GM20000 (cell line): ENCODE results near the gene PIM3.

Experiments
- DNase-seq: peaks from one replicate; pipeline ENCODE4 v3.0.0; 2012; ENCODE audit warnings: low spot score
- TF ChIP-seq, protein P1 (sequence below): IDR thresholded peaks from 2 replicates; pipeline ENCODE4 v1.5.1; 2012; ENCODE audit warnings: mild to moderate bottlenecking, control low read depth; ENCODE audit errors: extremely low read depth, missing control alignments

Gene PIM3

DNA sequence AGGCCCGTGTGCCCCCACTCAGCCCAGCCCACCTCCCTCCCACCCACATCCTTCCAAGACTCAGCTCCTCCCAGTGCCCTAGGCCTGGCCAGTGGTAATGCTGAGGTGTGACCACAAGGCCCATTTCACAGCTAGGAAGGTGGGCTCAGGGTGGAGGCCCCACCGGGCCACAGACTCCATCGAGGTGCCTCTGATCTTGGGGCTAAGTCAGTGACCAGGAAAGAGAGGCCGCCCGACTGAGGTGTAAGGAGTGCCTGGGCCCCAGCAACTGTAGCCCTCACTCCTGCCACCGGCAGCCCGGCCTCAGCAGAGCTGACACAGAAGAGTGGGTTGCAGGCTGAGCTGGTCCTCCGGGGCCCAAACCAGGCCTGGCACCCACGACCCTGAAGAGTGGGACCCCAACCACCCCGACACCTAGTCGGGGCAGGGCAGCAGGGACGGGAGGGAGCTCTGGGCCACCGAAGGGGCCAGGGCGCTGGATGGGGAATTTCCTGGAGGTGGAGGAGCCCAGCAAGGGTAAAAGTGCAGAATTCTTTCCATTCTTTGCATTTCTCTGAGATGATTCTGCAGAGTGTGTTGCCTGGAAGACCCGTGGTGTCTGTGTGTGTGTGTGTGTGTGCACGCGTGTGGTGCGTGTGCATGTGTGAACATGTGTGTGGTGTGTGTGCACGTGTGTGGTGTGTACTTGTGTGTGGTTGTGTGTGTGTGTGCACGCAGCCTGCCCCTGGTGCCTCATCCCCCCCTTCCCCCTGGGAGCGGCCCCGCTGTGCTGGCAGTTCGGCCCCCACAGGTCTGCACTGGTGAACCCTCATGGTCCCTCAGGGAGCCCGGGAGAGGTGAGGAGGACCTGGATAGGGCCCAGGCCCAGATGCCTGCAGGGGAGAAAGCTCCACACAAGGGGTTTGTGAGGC, 8.3 kb upstream of the PIM3 start:
- no peak for DNase-seq
- TF ChIP-seq, protein P1, sequence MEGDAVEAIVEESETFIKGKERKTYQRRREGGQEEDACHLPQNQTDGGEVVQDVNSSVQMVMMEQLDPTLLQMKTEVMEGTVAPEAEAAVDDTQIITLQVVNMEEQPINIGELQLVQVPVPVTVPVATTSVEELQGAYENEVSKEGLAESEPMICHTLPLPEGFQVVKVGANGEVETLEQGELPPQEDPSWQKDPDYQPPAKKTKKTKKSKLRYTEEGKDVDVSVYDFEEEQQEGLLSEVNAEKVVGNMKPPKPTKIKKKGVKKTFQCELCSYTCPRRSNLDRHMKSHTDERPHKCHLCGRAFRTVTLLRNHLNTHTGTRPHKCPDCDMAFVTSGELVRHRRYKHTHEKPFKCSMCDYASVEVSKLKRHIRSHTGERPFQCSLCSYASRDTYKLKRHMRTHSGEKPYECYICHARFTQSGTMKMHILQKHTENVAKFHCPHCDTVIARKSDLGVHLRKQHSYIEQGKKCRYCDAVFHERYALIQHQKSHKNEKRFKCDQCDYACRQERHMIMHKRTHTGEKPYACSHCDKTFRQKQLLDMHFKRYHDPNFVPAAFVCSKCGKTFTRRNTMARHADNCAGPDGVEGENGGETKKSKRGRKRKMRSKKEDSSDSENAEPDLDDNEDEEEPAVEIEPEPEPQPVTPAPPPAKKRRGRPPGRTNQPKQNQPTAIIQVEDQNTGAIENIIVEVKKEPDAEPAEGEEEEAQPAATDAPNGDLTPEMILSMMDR = no peak

DNA sequence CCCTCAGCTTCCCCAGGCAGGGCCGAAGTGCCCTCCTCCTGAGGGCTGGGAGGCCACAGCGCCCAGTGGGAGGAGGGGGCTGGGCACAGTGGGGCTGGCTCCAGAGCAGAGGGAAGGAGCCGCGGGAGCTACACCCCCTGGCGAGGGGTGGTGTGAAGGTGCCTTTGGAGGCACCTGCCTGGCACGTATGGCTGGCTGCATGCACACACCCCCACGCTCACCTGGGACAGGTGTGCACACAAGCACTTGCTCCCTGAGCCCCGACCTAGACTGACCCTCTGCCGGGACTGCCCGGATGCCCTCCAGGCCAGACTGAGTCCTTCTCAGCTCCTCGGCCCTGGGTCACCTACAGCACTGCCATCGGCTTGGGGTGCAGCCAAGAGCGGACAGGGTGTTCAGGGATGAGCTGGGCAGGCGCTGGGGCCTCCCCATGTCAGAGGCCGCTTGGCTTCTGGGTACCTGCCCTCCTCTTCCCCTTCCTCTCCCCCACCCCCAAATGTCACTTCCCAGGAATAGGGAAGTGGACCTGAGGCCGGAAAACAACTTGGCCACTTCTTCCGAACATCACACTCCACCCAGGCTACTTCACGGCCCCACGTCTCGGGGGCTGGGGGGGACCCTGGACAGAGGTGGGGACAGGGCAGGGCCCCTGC, 7.4 kb upstream of the PIM3 start:
- no peak for DNase-seq
- TF ChIP-seq, protein P1 = no peak

DNA sequence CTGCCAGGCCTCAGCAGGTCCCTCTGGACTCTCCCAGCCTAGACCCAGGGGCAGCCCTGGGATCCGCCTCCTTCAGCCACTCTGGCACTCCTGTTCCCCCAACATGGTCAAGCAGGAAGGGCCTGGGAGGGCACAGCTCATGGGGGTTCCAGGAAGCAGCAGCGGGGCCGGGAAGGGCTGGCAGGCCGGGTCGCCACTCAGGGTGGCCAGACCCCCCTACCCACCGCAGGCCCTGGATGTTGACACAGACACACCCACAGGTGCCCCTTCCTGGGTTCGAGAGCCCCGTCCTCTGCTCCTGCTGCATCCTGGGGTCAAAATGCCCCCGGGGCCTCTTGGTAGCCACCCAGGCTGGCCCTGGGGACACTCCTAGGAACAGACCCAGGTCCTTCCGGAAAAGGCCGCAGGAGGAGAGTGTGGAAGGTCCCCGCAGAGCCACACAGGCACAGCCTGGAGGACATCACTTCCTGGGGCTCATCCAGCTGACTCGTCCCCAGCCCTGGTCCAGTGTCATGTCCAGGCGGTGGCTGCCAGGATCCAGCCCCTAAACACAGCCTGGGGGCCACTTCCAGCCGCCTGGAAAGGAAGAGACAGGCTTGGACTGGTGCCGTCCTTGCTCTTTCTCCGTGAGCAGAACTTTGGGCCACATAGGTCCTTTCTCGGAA, 6.8 kb upstream of the PIM3 start:
- TF ChIP-seq, protein P1 = no peak
- no peak for DNase-seq

DNA sequence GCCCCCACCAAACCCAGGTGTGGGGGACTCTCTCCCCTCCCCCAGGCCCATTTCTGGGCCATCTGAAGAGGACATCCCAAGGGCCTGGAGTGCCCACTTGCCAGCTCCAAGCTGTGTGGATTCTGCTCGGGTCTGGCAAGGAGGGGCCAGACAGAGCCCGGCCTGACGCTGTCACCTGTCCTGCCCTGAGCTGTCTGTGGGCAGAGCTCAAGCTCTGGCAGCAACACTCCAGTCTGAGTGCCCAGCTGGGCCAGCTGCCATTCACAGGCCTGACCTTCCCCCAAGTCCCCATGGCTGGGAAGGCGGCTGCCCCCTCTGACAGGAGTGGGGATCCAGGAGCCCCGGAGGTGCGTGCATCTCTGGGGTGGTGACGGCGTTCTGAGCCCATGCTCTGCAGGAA, 6.2 kb upstream of the PIM3 start:
- TF ChIP-seq, protein P1 = no peak
- DNase-seq = no peak

DNA sequence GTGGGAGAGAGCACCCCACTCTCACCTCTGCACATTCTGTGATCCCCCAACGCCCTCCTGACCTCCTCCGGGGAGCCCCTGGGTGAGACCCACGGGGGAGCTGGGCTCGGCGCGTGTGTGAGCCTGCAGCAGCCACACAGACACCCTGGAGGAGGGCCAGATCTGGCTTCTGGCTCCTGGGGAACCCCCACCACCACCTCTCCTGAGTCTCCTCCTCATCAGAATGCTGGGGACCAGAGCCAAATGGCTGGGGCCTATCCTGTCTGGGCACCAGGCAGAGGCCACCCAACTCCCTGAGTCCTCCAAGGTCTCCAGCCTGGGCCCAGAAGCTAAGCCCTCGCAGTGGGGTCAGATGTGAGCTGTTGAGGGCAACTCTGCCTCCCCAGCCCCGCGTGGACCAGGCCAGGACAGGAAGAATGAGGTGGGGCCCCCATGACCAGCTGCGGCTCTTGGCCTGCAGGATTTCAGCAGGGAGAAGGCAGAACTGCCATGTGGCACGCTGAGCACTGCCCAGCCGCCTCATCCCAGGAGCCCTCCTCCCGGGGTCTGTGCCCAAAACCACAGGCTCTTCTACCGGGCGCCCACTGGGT, 5.5 kb upstream of the PIM3 start:
- TF ChIP-seq, protein P1 = no peak
- DNase-seq = no peak

DNA sequence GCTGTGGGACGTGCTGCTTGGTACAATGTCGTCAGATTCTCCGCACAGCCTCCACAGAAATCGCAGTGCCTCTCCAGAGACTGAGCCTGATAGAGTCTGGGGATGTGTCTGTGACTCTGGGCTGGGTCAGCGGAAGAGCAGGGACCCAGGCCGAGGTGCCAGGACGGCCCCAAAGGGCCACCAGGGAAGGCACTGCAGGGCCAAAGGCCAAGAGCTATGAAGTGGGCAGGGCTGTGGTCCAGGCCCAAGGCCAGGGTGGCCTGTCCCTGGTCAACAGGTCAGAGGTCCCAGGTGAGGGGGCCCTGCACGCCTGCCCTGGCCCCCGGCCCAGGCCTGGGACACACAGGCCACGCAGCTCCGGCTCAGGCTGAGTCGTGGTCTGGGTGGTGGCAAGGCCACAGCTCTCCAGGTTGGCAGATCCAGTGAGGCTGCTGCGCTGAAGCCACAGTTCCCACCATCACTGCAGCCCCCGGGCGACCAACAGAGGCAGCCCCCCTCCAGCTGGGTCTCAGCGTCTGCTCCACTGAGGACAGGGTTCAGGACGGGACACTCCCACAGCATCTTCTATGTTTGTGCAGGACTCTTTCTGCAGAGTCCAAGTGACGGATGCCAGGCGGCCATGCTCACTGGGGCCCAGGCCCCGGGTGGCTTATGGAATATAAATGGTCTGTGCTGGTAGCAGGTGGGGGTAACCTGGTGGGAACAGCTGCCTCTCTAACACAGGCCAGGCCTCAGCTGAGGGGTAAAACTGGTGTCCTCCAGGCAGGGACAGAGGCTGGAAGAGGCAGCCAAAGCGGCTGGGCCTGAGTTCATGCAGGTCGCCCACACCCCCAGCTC, 4.8 kb upstream of the PIM3 start:
- TF ChIP-seq, protein P1 = no peak
- no peak for DNase-seq
